ENCODE measurements around the gene ADAMTS17.

GRCh38 chr15:100098705-100099104, 243.1 kb downstream of the ADAMTS17 start:
- no peak for TF ChIP-seq CTCF (conservative IDR thresholded peaks at IDR 0.05)
- no peak for TF ChIP-seq ZFX (IDR thresholded peaks at IDR 0.05)
